ENCODE results near the gene ECHDC1.
"Not testable (repeated sequence)": the region's sequence is repeated elsewhere in the genome, so short reads cannot be mapped to it uniquely, and the experiment has no call there.

The ECHDC1 gene

GRCh38 chr6:127342946-127343808 is at the start of gene ECHDC1:
TSS of gene ECHDC1 (minus strand) at chr6:127343609. CDS start at chr6:127331028, 12,581 bp downstream.
- DNase-seq (ENCODE audit: low read depth) = peak; percentile 45

- no peak for DNase-seq (ENCODE audit: low read depth)
These were observed 48.9 kb upstream of the ECHDC1 start for GRCh38 chr6:127392301-127392700.

- no peak for DNase-seq (ENCODE audit: low read depth)
These were observed 47.9 kb upstream of the ECHDC1 start for GRCh38 chr6:127391094-127391953.

GRCh38 chr6:127389706-127390105 is 46.3 kb upstream of the ECHDC1 start:
- DNase-seq (ENCODE audit: low read depth) = no peak

GRCh38 chr6:127385668-127386430 is 42.4 kb upstream of the ECHDC1 start:
- DNase-seq (ENCODE audit: low read depth) = no peak

- not testable (repeated sequence) for DNase-seq (ENCODE audit: low read depth)
These were observed 41.4 kb upstream of the ECHDC1 start for GRCh38 chr6:127384848-127385247.

- no peak for DNase-seq (ENCODE audit: low read depth)
These were observed 40.6 kb upstream of the ECHDC1 start for GRCh38 chr6:127383988-127384387.

GRCh38 chr6:127382413-127382812 is 39.0 kb upstream of the ECHDC1 start:
- no peak for DNase-seq (ENCODE audit: low read depth)

- no peak for DNase-seq (ENCODE audit: low read depth)
These were observed 38.0 kb upstream of the ECHDC1 start for GRCh38 chr6:127381384-127381783.

- DNase-seq (ENCODE audit: low read depth) = no peak
These were observed 33.3 kb upstream of the ECHDC1 start for GRCh38 chr6:127376685-127377084.

- DNase-seq (ENCODE audit: low read depth) = no peak
These were observed 23.6 kb upstream of the ECHDC1 start for GRCh38 chr6:127367023-127367375.

GRCh38 chr6:127366282-127367022 is 23.0 kb upstream of the ECHDC1 start:
- no peak for DNase-seq (ENCODE audit: low read depth)

GRCh38 chr6:127365874-127366273 is 22.5 kb upstream of the ECHDC1 start:
- DNase-seq (ENCODE audit: low read depth) = no peak

- no peak for DNase-seq (ENCODE audit: low read depth)
These were observed 9.1 kb upstream of the ECHDC1 start for GRCh38 chr6:127352524-127352923.

- no peak for DNase-seq (ENCODE audit: low read depth)
These were observed 6.6 kb upstream of the ECHDC1 start for GRCh38 chr6:127349980-127350379.

- DNase-seq (ENCODE audit: low read depth) = no peak
These were observed 4.7 kb upstream of the ECHDC1 start for GRCh38 chr6:127348028-127348661.

- no peak for DNase-seq (ENCODE audit: low read depth)
These were observed 3.8 kb upstream of the ECHDC1 start for GRCh38 chr6:127347178-127347577.

GRCh38 chr6:127345521-127345920 is 2.1 kb upstream of the ECHDC1 start:
- DNase-seq (ENCODE audit: low read depth) = no peak

- no peak for DNase-seq (ENCODE audit: low read depth)
These were observed 625 bp upstream of the ECHDC1 start for GRCh38 chr6:127343809-127344659.

GRCh38 chr6:127342296-127342945 is 988 bp downstream of the ECHDC1 start:
- no peak for DNase-seq (ENCODE audit: low read depth)
